GM21360 (cell line): ENCODE measurements around the gene NEK11.

Source experiments
- ATAC-seq: cut with Tn5 transposase; IDR thresholded peaks from one replicate; pipeline ENCODE4 v1.9.1; 2021; ENCODE audit warnings: mild to moderate bottlenecking, moderate library complexity; ENCODE audit not compliant: unreplicated experiment

The NEK11 gene

GRCh38 chr3:131114256-131114655, 87.6 kb downstream of the NEK11 start:
- no peak for ATAC-seq

- no peak for ATAC-seq
Observed at GRCh38 chr3:131125684-131126083, 99.0 kb downstream of the NEK11 start.

- ATAC-seq: no peak
Observed at GRCh38 chr3:131140891-131141290, 114.2 kb downstream of the NEK11 start.

- no peak for ATAC-seq
Observed at GRCh38 chr3:131141770-131142169, 115.1 kb downstream of the NEK11 start.

- ATAC-seq: no peak
Observed at GRCh38 chr3:131142580-131142979, 115.9 kb downstream of the NEK11 start.

- ATAC-seq: no peak
Observed at GRCh38 chr3:131143802-131144201, 117.1 kb downstream of the NEK11 start.

- no peak for ATAC-seq
Observed at GRCh38 chr3:131147534-131147933, 120.9 kb downstream of the NEK11 start.

- no peak for ATAC-seq
Observed at GRCh38 chr3:131158434-131158833, 131.8 kb downstream of the NEK11 start.

GRCh38 chr3:131162516-131162915, 135.8 kb downstream of the NEK11 start:
- no peak for ATAC-seq

- ATAC-seq: no peak
Observed at GRCh38 chr3:131167867-131168266, 141.2 kb downstream of the NEK11 start.

GRCh38 chr3:131169331-131169730, 142.7 kb downstream of the NEK11 start:
- ATAC-seq: no peak

GRCh38 chr3:131172502-131173200, 146.0 kb downstream of the NEK11 start:
- ATAC-seq: no peak

- ATAC-seq: peak; percentile 97
Observed at GRCh38 chr3:131174752-131175151, 148.1 kb downstream of the NEK11 start.

GRCh38 chr3:131178710-131179375, 152.2 kb downstream of the NEK11 start:
- ATAC-seq: no peak

GRCh38 chr3:131192701-131193100, 166.0 kb downstream of the NEK11 start:
- no peak for ATAC-seq

- no peak for ATAC-seq
Observed at GRCh38 chr3:131193641-131194238, 167.1 kb downstream of the NEK11 start.

- ATAC-seq: no peak
Observed at GRCh38 chr3:131194816-131195215, 168.1 kb downstream of the NEK11 start.

- ATAC-seq: no peak
Observed at GRCh38 chr3:131200636-131201199, 174.0 kb downstream of the NEK11 start.

GRCh38 chr3:131216330-131216729, 189.7 kb downstream of the NEK11 start:
- no peak for ATAC-seq

- no peak for ATAC-seq
Observed at GRCh38 chr3:131216801-131217200, 190.1 kb downstream of the NEK11 start.

- ATAC-seq: no peak
Observed at GRCh38 chr3:131217296-131217741, 190.6 kb downstream of the NEK11 start.

GRCh38 chr3:131218196-131218595, 191.5 kb downstream of the NEK11 start:
- no peak for ATAC-seq
